Retinal pigment epithelial cell (primary cell): ENCODE results near the gene PPP2R2B.

Experiments
- DNase-seq: peaks from one replicate; pipeline ENCODE4 v3.0.0-alpha.2; 2010; ENCODE audit warnings: low read depth
- H3K4me3 ChIP-seq: 2 replicates; pipeline ENCODE4 v1.5.1; 2011; ENCODE audit warnings: mild to moderate bottlenecking, low read length, control low read depth, moderate library complexity
- TF ChIP-seq, protein P1 (sequence below): conservative IDR thresholded peaks from 2 replicates; pipeline ENCODE4 v1.5.1; 2011; ENCODE audit warnings: low read depth, low read length, control low read depth, inconsistent platforms

PPP2R2B gene

DNA sequence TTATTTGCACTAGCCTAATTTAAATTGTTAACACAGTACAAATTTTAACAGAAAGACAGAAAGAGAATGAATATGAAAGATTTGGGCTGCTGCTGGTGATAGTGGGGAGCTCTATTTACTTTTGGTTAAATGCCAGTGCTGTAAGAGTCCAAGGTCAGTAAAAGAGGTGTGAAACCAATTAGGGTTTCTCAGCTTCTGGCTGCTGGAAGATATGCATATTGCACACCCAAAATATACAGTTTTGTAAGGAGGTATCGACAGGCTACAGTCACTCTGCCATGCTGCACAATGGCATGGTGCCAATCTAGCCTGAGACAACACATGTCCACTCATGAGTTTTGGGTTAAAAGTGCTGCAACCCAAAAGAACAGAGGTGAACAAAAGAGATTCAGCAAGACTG is 79.3 kb downstream of the PPP2R2B start:
- TF ChIP-seq, protein P1, sequence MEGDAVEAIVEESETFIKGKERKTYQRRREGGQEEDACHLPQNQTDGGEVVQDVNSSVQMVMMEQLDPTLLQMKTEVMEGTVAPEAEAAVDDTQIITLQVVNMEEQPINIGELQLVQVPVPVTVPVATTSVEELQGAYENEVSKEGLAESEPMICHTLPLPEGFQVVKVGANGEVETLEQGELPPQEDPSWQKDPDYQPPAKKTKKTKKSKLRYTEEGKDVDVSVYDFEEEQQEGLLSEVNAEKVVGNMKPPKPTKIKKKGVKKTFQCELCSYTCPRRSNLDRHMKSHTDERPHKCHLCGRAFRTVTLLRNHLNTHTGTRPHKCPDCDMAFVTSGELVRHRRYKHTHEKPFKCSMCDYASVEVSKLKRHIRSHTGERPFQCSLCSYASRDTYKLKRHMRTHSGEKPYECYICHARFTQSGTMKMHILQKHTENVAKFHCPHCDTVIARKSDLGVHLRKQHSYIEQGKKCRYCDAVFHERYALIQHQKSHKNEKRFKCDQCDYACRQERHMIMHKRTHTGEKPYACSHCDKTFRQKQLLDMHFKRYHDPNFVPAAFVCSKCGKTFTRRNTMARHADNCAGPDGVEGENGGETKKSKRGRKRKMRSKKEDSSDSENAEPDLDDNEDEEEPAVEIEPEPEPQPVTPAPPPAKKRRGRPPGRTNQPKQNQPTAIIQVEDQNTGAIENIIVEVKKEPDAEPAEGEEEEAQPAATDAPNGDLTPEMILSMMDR, result no peak
- DNase-seq, result no peak
- no peak overlapping the region for H3K4me3 ChIP-seq

DNA sequence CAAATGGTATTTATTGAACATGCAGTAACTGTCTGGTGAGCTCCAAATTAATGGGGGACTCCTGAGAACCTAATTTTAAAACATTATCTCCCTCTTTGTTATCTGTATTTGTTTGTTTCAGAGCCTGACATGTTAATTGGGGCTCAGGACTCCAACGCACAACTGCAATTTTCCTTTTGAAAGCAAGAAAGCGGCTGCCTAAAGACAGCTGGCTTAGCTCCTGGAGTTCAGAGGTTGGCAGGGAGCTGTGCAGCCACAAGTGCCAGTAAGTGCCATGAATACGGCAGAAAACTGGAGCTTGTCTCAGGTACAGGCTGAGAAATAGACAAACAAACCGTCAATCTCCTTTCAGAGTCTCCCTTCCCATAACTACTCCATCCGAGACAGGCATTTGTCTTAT is 80.9 kb downstream of the PPP2R2B start:
- no peak for DNase-seq
- H3K4me3 ChIP-seq, result no peak overlapping the region
- TF ChIP-seq, protein P1, result no peak

DNA sequence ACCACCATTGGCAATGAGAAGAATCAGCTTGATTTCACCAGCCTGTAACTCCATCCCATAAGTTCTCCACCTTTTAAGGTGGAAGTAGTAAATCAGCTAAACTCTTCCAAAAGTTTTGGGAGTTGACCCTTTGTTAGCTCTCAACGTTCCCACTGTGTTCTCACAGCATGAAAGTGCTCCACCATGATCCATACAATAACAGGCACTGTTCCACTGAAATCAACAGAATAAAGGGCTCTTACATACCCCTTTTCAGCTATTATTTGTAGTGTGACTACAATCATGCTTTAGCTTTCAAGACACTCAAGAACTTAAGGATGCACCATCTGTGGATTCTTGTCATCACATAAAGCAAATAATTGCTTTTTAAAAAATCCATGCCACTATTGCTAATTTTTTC is 81.6 kb downstream of the PPP2R2B start:
- no peak overlapping the region for H3K4me3 ChIP-seq
- no peak for DNase-seq
- TF ChIP-seq, protein P1, result no peak

DNA sequence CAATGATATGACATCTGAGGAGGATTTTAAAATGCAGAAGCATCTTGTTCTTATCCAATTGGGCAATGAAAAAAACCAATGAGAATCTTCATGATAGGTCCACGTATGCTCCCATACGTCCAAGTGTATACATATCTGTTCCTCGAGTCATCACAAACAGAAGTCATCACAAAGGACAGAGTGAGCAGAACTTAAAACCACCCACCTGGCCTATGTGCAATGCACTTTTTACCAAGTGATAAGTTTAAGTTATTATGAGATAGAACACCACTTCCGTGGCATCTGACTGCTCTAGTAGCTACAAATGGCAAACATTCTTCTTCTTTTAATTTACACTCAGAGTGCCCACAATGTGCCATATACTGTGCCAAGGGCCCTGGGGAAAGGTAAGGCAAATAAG is 82.4 kb downstream of the PPP2R2B start:
- TF ChIP-seq, protein P1, result no peak
- no peak for DNase-seq

DNA sequence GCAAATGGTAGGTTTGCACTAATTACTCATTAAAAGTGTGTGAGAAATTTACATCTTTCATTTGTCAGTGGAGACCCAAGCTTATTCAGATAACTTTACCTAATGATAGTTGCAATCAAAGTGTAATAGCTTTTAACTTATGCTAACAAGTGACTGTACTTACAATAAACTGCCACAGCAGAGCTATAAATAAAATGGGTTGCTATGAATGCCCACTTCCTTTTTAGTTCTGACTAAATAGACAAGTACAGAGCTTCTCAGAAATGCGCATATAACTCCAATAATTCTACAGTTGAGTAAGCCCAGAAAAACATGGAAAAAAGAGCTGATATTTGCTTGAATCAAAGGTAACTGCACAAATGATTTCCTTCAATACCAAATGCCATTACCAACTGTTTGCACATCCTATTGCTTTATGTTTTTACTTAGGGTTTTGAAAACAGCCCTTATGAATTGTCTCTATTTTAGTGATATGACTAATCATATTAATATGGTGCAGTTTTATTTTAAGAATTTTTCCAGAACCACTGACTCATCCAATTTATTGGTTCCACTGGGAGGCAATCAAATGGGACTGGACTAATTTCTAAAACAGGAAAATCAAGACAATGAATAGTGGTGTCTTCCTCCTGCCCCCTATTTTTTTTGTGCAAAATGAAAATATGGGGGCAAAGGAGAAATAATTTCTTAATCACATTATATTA is 84.1 kb downstream of the PPP2R2B start:
- no peak overlapping the region for H3K4me3 ChIP-seq
- no peak for DNase-seq
- TF ChIP-seq, protein P1, result no peak

More for the DNA sequence above, 82.4 kb downstream of the PPP2R2B start:
- H3K4me3 ChIP-seq, result no peak overlapping the region

DNA sequence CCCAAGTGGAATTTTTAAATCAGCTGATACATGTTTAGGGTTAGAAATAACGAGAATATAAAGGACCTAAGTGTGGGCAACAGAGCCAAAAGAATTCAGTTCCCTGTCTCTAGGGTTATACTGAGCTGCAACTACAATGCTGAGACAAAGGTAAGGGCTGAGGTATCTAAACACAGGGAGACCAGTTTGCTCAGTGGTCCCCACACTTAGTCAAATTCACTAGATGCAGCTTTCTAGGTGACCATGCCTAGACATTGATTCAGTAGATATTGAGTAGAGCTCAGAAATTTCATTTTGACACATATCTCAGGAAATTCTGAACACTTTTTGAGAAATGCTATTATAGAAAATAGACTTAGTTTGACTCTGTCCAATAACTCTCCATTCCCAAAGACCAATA is 84.8 kb downstream of the PPP2R2B start:
- H3K4me3 ChIP-seq, result no peak overlapping the region
- no peak for DNase-seq
- TF ChIP-seq, protein P1, result no peak

DNA sequence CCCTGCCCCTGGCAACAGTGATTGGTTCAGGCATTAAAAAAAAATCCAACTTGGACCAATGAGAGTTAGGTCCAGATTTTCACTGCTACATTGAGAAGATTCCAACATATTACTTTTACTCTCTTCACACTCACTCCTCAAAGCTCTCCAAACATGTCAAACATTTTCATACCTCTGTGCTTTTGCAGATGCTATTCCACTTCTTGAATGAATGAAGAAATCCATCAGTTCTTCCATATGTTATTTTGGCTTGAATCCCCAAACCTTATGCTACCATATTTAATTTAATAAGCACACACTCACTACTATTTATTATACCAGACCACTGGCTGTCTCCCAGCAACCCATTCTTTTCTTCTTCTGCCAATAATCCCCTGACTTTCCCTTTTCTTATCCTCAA is 87.1 kb downstream of the PPP2R2B start:
- DNase-seq, result no peak
- TF ChIP-seq, protein P1, result no peak
- no peak overlapping the region for H3K4me3 ChIP-seq
